Dendritic cell treated with granulocyte-macrophage colony-stimulating factor and Interleukin-4, amounts not matched to agents 40 ng/mL and 50 ng/mL, for 4 days (primary cell): ENCODE data around the gene ZNF639.
A peak's percentile ranks its signal among the peaks of the same experiment; 100 is the strongest.
"Not testable (repeated sequence)": the region's sequence is repeated elsewhere in the genome, so short reads cannot be mapped to it uniquely, and the experiment has no call there.

Experiments used
- H3K27ac Mint-ChIP-seq: one replicate; pipeline ENCODE4 v1.8.0; 2022; ENCODE audit warnings: mild to moderate bottlenecking, mixed read lengths
- H3K27me3 Mint-ChIP-seq: one replicate; pipeline ENCODE4 v1.8.0; 2022; ENCODE audit warnings: mild to moderate bottlenecking, mixed read lengths
- H3K36me3 Mint-ChIP-seq: one replicate; pipeline ENCODE4 v1.8.0; 2022; ENCODE audit warnings: low read depth, mixed read lengths
- H3K4me1 Mint-ChIP-seq: one replicate; pipeline ENCODE4 v1.8.0; 2022; ENCODE audit warnings: low read depth, mixed read lengths
- H3K4me3 Mint-ChIP-seq: one replicate; pipeline ENCODE4 v1.8.0; 2022; ENCODE audit warnings: mild to moderate bottlenecking, moderate library complexity, mixed read lengths
- H3K9me3 Mint-ChIP-seq: one replicate; pipeline ENCODE4 v1.8.0; 2022; ENCODE audit warnings: mixed read lengths
- intact Hi-C: fragments of 100-400 bp; cut with micrococcal nuclease; formaldehyde crosslinking; loops from one replicate; pipeline ENCODE4 v1.15.0; 2022

ZNF639 gene

GRCh38 chr3:179299316-179299715, 23.5 kb upstream of the ZNF639 start:
- Mint-ChIP-seq H3K4me3 (no peak overlapping the region), H3K27me3 (no peaks in the 10 kb centered on the region), H3K4me1 (no peaks in the 10 kb centered on the region), H3K27ac (no peak overlapping the region), H3K36me3 (no peaks in the 10 kb centered on the region), H3K9me3 (no peaks in the 10 kb centered on the region)
- intact Hi-C loops: no loop called here

GRCh38 chr3:179299999-179300613, 22.7 kb upstream of the ZNF639 start:
- Mint-ChIP-seq H3K9me3 (no peaks in the 10 kb centered on the region), H3K4me1 (no peaks in the 10 kb centered on the region), H3K36me3 (no peaks in the 10 kb centered on the region), H3K27me3 (no peaks in the 10 kb centered on the region), H3K27ac (no peak overlapping the region), H3K4me3 (no peak overlapping the region)
- intact Hi-C loops: no loop called here

- intact Hi-C loops: no loop called here
Measured at GRCh38 chr3:179301645-179302044, 21.2 kb upstream of the ZNF639 start.

GRCh38 chr3:179302111-179302510, 20.7 kb upstream of the ZNF639 start:
- Mint-ChIP-seq H3K4me3 (no peak overlapping the region), H3K36me3 (no peaks in the 10 kb centered on the region), H3K4me1 (no peaks in the 10 kb centered on the region), H3K27me3 (no peaks in the 10 kb centered on the region), H3K27ac (no peak overlapping the region), H3K9me3 (no peaks in the 10 kb centered on the region)
- intact Hi-C loops: no loop called here

More at GRCh38 chr3:179301645-179302044, 21.2 kb upstream of the ZNF639 start:
- no peak overlapping the region for H3K4me3 Mint-ChIP-seq
- no peaks in the 10 kb centered on the region for H3K9me3 Mint-ChIP-seq
- no peaks in the 10 kb centered on the region for H3K4me1 Mint-ChIP-seq
- H3K27me3 Mint-ChIP-seq: no peaks in the 10 kb centered on the region
- no peak overlapping the region for H3K27ac Mint-ChIP-seq
- H3K36me3 Mint-ChIP-seq: no peaks in the 10 kb centered on the region

GRCh38 chr3:179304605-179305004, 18.2 kb upstream of the ZNF639 start:
- intact Hi-C loops: no loop called here
- Mint-ChIP-seq H3K4me1 (no peaks in the 10 kb centered on the region), H3K27me3 (no peaks in the 10 kb centered on the region), H3K4me3 (no peak overlapping the region), H3K9me3 (no peaks in the 10 kb centered on the region), H3K27ac (no peak overlapping the region), H3K36me3 (no peaks in the 10 kb centered on the region)

GRCh38 chr3:179307362-179307761, 15.5 kb upstream of the ZNF639 start:
- H3K36me3 Mint-ChIP-seq, H3K9me3 Mint-ChIP-seq, intact Hi-C loops, H3K27me3 Mint-ChIP-seq, H3K4me1 Mint-ChIP-seq, H3K4me3 Mint-ChIP-seq, H3K27ac Mint-ChIP-seq: not testable (repeated sequence)

- no peaks in the 10 kb centered on the region for H3K4me1 Mint-ChIP-seq
- H3K9me3 Mint-ChIP-seq: no peaks in the 10 kb centered on the region
- no peaks in the 10 kb centered on the region for H3K36me3 Mint-ChIP-seq
- H3K27ac Mint-ChIP-seq: no peak overlapping the region
- H3K4me3 Mint-ChIP-seq: no peak overlapping the region
- H3K27me3 Mint-ChIP-seq: no peaks in the 10 kb centered on the region
- intact Hi-C loops: no loop called here
Measured at GRCh38 chr3:179308001-179308400, 14.8 kb upstream of the ZNF639 start.

- no peak overlapping the region for H3K4me3 Mint-ChIP-seq
- H3K27me3 Mint-ChIP-seq: peaks cover 1% of the 10 kb centered on the region
- H3K36me3 Mint-ChIP-seq: no peaks in the 10 kb centered on the region
- no peak overlapping the region for H3K27ac Mint-ChIP-seq
- intact Hi-C loops: loop anchor here (10.0 kb wide), 2 partner anchors 75 to 875 kb away; no protein-coding TSS in a partner anchor
- H3K9me3 Mint-ChIP-seq: no peaks in the 10 kb centered on the region
- H3K4me1 Mint-ChIP-seq: no peaks in the 10 kb centered on the region
Measured at GRCh38 chr3:179309225-179310078, 13.4 kb upstream of the ZNF639 start.

GRCh38 chr3:179318876-179319275, 4.0 kb upstream of the ZNF639 start:
- no peak overlapping the region for H3K27ac Mint-ChIP-seq
- H3K4me1 Mint-ChIP-seq: peaks cover 22% of the 10 kb centered on the region
- intact Hi-C loops: loop anchor here (10.0 kb wide), 2 partner anchors 84 to 884 kb away; no protein-coding TSS in a partner anchor
- peaks cover 3% of the 10 kb centered on the region for H3K27me3 Mint-ChIP-seq
- no peaks in the 10 kb centered on the region for H3K9me3 Mint-ChIP-seq
- H3K36me3 Mint-ChIP-seq: no peaks in the 10 kb centered on the region
- H3K4me3 Mint-ChIP-seq: no peak overlapping the region

GRCh38 chr3:179321668-179322285, 1.1 kb upstream of the ZNF639 start:
- Mint-ChIP-seq H3K9me3 (no peaks in the 10 kb centered on the region), H3K4me1 (peaks cover 31% of the 10 kb centered on the region), H3K36me3 (peaks cover 14% of the 10 kb centered on the region), H3K4me3 (peak overlapping the region; percentile 83), H3K27ac (peak overlapping the region; percentile 89), H3K27me3 (no peaks in the 10 kb centered on the region)
- intact Hi-C loops: loop anchor here (1.0 to 2.0 kb wide), 3 partner anchors 26 to 241 kb away; partner anchors contain the start of genes ACTL6A and MFN1

- Mint-ChIP-seq H3K36me3 (peaks cover 19% of the 10 kb centered on the region), H3K4me1 (peaks cover 31% of the 10 kb centered on the region), H3K4me3 (peak overlapping the region; percentile 83), H3K27me3 (no peaks in the 10 kb centered on the region), H3K27ac (peak overlapping the region; percentile 89), H3K9me3 (no peaks in the 10 kb centered on the region)
- intact Hi-C loops: loop anchor here (2.0 kb wide), 2 partner anchors 177 to 239 kb away; partner anchors contain the start of gene ACTL6A
Measured at GRCh38 chr3:179323197-179324110, 623 bp downstream of the ZNF639 start.

GRCh38 chr3:179324270-179324754, 1.5 kb downstream of the ZNF639 start:
- intact Hi-C loops: no loop called here
- Mint-ChIP-seq H3K4me1 (peaks cover 31% of the 10 kb centered on the region), H3K27ac (peak overlapping the region; percentile 89), H3K27me3 (no peaks in the 10 kb centered on the region), H3K4me3 (peak overlapping the region; percentile 83), H3K36me3 (peaks cover 28% of the 10 kb centered on the region), H3K9me3 (no peaks in the 10 kb centered on the region)

GRCh38 chr3:179330438-179330837, 7.6 kb downstream of the ZNF639 start:
- H3K9me3 Mint-ChIP-seq: no peaks in the 10 kb centered on the region
- no peaks in the 10 kb centered on the region for H3K4me1 Mint-ChIP-seq
- H3K27ac Mint-ChIP-seq: no peak overlapping the region
- H3K4me3 Mint-ChIP-seq: no peak overlapping the region
- peaks cover 66% of the 10 kb centered on the region for H3K36me3 Mint-ChIP-seq
- no peaks in the 10 kb centered on the region for H3K27me3 Mint-ChIP-seq
- intact Hi-C loops: no loop called here
